Measurements from ENCODE around the gene TPP1.

DNA sequence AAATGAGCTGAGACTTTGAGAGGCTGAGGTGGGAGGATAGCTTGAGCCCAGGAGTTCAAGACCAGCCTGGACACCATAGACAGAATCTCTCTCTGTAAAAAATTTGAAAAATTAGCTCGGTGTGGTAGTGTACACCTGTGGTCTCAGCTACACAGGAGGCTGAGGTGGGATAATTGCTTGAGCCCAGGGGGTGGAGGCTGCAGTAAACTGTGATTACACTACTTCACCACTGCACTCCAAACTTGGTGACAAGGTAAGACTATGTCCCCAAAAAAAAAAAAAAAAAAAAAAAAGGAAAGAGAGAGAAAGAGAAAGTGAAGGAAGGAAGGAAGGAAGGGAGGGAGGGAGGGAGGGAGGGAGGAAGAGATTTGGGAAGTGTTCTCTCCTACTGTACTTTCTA, 41.1 kb downstream of the TPP1 start:
- no peak for TF ChIP-seq GATA2 (IDR thresholded peaks at IDR 0.05; ENCODE audit: low read depth, low read length)
- no peak for TF ChIP-seq GATA3 (IDR thresholded peaks at IDR 0.05; ENCODE audit: low read depth, low read length)

All from SH-SY5Y (cell line).